ENCODE results near the gene C6orf52. TPM values are rescaled to one million over a fixed set of nuclear protein-coding genes. Genes with fewer than 3 reads are reported as not detected.

C6orf52 gene
- total RNA-seq, 3 donors from 2014 or later, result 1.2 to 1.7 TPM; not detected in 1

DNA sequence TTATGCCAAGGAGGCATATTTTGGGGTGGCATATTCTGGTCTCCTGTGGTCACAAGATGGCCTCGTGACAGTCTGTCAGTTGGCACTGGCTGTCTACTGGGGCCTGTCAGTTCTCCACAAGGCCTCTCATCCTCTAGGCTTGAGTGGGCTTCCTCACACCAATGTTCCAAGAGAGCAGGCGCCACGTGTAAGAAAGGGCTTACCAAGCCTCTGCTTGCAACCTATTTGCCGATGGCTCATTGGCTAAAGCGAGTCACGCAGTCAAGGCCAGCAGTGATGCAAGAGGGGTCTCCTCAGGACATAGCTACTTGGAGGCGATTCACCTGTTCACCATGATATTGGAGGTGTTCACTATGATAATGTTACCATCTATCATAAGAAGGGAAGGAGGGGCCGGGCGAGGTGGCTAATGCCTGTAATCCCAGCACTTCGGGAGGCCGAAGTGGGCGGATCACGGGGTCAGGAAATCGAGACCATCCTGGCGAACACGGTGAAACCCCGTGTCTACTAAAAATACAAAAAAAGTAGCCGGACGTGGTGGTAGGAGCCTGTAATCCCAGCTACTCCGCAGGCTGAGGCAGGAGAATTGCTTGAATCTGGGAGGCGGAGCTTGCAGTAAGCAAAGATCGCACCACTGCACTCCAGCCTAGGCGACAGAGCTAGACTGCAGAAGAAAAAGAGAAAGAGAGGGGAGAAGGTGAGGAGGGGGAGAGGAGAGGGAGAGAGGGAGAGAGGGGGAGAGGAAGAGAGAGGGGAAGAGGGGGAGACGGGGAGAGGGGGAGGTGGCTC lies 35.3 kb downstream of the C6orf52 start:
- Histone ChIP-seq H3K4me1 (ENCODE audit: low read depth) (no peaks in the 10 kb centered on the region), H3K4me3 (no peak overlapping the region), H3K36me3 (ENCODE audit: low read depth) (no peaks in the 10 kb centered on the region), H3K9me3 (no peaks in the 10 kb centered on the region)
- DNase-seq, result no peak
- ATAC-seq, result peak; percentile 9
- TF ChIP-seq, protein P1, sequence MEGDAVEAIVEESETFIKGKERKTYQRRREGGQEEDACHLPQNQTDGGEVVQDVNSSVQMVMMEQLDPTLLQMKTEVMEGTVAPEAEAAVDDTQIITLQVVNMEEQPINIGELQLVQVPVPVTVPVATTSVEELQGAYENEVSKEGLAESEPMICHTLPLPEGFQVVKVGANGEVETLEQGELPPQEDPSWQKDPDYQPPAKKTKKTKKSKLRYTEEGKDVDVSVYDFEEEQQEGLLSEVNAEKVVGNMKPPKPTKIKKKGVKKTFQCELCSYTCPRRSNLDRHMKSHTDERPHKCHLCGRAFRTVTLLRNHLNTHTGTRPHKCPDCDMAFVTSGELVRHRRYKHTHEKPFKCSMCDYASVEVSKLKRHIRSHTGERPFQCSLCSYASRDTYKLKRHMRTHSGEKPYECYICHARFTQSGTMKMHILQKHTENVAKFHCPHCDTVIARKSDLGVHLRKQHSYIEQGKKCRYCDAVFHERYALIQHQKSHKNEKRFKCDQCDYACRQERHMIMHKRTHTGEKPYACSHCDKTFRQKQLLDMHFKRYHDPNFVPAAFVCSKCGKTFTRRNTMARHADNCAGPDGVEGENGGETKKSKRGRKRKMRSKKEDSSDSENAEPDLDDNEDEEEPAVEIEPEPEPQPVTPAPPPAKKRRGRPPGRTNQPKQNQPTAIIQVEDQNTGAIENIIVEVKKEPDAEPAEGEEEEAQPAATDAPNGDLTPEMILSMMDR (IDR thresholded peaks at IDR 0.05), result no peak
- intact Hi-C loops (cut with DNase I, micrococcal nuclease), result no loop called here

DNA sequence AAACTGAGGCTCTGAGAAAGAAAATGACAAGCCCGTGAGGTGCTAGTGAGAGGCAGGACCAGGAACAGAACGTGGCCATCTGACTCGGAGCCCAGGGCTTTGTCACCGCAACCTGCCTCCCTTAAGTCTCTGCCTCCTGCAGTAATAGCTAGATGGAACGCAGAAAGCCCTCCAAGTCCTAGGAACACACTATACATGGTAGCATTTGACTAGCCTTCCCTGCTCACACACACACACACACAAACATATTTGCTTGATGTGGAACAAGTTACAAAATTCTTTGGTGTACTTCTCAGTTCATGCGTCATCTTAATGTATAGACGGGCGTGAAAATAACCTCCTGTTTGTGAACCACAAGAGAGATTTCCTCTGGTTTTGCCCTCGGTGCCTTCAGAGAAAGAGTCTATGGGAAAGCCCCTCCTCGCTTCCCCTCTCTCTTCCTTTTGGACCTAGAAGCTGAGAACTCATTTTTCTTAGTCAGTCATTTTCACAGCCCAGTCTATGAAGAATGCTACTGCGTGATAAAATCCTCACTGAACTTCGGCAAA lies 38.8 kb downstream of the C6orf52 start:
- intact Hi-C loops (cut with DNase I, micrococcal nuclease), result no loop called here
- ATAC-seq, result no peak
- Histone ChIP-seq H3K36me3 (ENCODE audit: low read depth) (no peaks in the 10 kb centered on the region), H3K9me3 (no peaks in the 10 kb centered on the region), H3K4me3 (no peak overlapping the region), H3K4me1 (ENCODE audit: low read depth) (no peaks in the 10 kb centered on the region)
- TF ChIP-seq, protein P1 (IDR thresholded peaks at IDR 0.05), result no peak
- no peak for DNase-seq

DNA sequence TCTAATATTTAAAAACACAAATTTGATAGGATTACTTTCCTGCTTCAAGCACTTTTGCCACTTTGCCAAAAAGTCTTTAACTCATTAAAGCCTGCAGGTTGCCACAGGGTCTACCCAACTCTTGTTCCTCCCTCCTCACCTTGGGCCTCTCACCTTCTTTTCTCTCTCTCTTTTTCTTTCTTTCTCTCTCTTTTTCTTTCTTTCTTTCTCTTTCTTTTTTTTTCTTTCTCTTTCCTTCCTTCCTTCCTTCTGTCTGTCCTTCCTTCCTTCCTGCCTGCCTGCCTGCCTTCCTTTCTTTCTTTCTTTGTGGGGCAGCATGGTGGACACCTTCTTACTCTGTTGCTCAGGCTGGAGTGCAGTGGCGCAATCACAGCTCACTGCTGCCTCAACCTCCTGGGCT lies 50.2 kb downstream of the C6orf52 start:
- H3K36me3 ChIP-seq (ENCODE audit: low read depth), result no peaks in the 10 kb centered on the region
- ATAC-seq, result no peak
- H3K4me1 ChIP-seq (ENCODE audit: low read depth), result no peaks in the 10 kb centered on the region
- DNase-seq, result no peak
- no peaks in the 10 kb centered on the region for H3K9me3 ChIP-seq
- intact Hi-C loops (cut with DNase I, micrococcal nuclease), result no loop called here
- TF ChIP-seq, protein P1 (IDR thresholded peaks at IDR 0.05), result no peak
- no peak overlapping the region for H3K4me3 ChIP-seq

DNA sequence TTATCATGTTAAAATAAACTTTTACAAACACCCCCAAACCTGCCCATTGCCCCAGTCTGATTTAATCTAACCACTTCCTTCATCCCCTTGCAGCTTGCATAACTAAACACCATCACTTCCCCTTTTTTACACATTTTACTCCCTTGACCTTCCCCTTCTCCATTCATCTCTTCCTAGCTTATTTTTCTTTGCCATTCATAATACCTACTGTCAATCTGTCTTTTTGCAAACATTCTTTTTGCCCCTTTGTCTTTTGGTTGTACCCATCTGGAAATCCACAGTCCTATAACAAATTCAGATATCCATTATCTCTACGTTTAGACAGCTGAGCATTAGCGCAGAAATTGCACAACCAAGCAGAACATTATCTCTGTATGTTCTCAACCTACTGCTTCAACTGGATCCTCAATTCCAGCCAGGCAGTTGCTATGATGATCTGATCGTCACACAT lies 51.2 kb downstream of the C6orf52 start:
- peak; percentile 46 for ATAC-seq
- H3K4me1 ChIP-seq (ENCODE audit: low read depth), result no peaks in the 10 kb centered on the region
- intact Hi-C loops (cut with DNase I, micrococcal nuclease), result no loop called here
- no peaks in the 10 kb centered on the region for H3K36me3 ChIP-seq (ENCODE audit: low read depth)
- TF ChIP-seq, protein P1 (IDR thresholded peaks at IDR 0.05), result no peak
- no peak overlapping the region for H3K4me3 ChIP-seq
- DNase-seq, result no peak
- no peaks in the 10 kb centered on the region for H3K9me3 ChIP-seq

DNA sequence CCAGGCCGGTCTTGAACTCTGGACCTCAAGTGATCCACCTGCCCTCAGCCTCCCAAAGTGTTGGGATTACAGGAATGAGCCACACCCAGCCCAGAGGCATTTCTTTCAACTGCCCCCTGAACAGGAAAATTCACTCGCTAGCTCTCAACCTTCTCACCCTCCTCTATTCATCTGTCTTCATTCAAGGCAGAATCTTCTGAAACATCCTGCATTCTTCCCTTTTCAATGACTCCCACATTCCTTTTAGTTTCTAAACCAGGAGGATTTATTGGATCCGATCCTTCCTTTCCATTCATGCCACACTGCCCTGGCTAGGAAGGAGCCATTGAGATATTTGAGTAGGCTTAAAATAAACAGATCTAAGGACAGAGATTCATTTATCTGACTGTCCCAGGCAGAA lies 52.9 kb downstream of the C6orf52 start:
- Histone ChIP-seq H3K4me3 (no peak overlapping the region), H3K4me1 (ENCODE audit: low read depth) (no peaks in the 10 kb centered on the region), H3K36me3 (ENCODE audit: low read depth) (no peaks in the 10 kb centered on the region), H3K9me3 (no peaks in the 10 kb centered on the region)
- TF ChIP-seq, protein P1 (IDR thresholded peaks at IDR 0.05), result no peak
- ATAC-seq (no peak), DNase-seq (no peak)
- intact Hi-C loops (cut with DNase I, micrococcal nuclease), result no loop called here
